HS-5 (cell line): ENCODE measurements around the gene SPAAR.

Experiments used
- DNase-seq: peaks from one replicate; pipeline ENCODE4 v3.0.0-alpha.2; 2012; ENCODE audit warnings: low read depth

Gene SPAAR

DNA sequence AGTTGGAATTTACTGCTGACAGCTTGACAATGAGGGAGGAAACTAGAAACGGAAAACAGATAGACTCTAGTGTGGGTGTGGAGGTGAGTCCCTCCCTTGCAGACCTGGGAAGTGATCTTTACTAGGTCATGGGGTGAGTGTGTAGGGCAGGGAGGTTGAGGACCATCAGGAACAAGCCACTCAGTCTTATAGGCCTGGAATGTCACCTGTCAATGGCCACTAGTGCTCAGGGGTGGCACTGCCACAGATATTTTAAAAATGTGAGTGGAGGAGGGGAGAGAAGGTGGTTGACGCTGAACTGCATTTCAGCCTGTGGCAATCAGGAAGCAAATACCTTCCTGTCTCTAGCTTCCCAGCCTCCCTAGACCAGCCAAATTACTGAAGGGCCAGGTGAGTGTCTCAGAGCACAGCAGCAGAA lies 39.6 kb downstream of the SPAAR start:
- no peak for DNase-seq

DNA sequence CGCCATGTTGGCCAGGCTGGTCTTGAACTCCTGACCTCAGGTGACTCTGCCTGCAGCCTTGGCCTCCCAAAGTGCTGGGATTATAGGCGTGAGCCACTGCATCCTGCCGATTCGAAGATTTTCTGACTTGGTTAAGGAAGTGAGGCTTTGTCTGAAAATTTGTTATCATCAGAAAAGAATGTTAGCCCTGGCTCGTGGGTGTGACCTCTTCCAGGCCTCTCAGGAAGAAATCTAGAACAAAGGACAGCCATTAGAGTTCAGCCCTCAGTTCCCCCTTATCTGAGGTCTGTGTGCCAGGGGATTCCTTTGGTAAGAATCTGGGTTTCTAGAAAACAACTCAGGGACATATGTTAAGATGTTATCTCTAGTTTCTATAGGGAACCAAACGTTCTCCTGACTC lies 42.4 kb downstream of the SPAAR start:
- DNase-seq, result no peak

DNA sequence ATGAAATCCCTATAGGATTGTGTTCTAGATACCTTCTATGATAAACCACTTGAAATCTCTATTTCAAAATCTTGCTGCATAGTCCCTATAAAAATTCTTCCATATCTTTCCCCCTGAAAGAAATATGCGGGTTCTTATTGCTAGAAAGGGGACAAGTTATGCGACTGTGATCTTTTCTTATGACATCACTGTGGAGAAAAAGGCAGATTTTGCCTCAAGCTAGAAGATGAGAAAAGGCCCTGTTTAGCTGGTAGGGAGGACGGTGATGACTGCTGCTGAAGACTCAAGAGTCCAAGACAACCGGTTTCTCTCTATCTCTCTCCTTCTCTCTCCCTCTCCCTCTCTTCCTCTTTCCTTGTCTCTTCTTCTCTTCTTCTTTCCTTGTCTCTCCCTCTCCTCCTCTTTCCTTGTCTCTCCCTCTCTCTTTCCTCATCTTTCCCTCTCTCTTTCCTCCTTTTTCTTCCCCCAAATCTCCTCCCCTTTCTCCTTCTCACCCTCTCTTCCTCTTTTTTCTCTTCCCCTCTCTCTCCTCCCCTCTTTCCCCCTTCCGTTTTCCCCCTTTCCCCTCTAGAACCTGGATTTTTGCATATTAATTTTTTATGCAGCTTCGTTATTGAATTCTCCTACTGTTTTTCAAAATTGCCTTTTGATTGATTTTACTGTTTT lies 43.4 kb downstream of the SPAAR start:
- DNase-seq, result no peak

DNA sequence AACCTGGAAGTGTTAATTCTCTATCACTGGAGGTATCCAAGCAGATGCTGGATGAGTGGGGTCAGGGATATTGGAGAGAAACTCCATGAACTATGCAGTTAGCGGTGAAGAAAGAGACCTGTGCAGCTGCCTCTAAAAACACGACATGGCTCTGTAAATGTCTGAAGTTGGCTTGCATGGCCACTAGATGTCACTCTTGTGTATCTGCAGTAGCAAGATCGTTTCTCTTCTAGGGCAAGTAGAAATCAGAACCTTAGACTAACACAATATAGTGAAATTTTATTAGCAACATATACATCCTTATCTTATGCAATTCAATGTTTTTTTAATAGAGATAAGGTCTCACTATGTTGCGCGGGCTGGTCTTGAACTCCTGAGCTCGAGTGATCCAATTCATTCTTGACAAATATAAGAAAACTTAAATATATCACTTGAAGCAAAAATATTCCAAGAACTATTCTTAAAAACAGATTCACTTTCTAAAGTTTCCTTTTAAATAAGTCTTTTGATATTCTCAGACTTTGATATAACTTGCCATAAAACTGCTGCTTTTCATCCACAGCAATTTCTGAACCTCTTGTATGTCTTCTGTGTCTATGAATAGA lies 45.8 kb downstream of the SPAAR start:
- DNase-seq, result peak; percentile 56

DNA sequence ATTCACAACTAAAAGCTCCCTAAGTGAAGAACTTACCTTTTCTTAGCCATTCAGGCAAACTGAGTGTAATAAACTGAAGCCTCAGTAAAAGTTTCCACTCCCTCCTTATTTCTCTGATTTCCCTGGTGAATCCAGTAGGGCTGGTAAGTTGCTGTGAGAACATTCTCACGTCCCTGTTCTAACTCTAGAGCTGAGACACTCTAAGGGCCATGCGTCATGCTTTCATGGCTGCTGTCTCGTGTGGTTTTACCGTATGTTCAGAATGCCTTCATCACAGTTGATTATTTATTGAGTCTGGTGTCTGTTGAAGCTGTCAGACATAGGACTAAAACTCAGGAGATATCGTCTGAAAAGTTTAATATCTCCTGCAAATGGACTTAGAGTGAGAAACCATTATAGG lies 47.4 kb downstream of the SPAAR start:
- DNase-seq, result no peak

DNA sequence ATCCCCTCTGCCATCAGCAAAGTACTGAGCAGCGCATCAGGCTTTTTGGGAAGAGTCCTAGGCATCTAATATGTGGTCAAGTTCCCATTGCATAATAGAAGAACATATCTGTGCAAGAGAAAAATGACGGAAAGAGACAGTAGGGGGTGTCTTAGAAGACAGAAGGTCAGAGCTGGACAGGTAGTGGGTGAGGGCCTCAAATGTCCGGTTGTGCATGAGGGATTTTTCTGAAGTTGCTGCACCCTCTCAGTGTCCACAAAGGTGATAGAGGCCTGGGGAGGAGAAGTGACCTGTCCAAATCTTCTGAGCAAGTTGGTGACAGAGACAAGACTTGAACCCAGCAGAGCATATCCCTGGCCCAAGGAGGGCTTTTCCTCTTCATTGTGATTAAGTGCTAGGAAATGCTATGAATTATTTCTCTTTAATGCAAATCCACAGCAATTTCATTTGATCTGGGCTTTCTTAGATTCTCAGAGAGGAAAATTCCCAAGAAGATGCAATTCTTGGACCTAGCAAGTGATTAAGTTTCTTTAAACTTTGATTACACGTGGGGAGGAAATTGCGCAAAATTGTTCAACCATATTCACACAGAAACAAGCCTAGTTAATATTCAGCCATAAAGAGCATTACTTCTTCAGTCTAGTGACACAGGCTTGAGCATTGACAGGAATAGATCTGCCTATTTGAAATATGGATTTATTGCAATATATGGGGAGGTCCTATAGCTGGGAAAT lies 49.0 kb downstream of the SPAAR start, which contains the start of gene OR2S2:
TSS of gene OR2S2 (minus strand) at position 51 of the 734 bp plus-strand sequence. CDS start 56 bp downstream, outside the sequence.
- DNase-seq, result no peak

DNA sequence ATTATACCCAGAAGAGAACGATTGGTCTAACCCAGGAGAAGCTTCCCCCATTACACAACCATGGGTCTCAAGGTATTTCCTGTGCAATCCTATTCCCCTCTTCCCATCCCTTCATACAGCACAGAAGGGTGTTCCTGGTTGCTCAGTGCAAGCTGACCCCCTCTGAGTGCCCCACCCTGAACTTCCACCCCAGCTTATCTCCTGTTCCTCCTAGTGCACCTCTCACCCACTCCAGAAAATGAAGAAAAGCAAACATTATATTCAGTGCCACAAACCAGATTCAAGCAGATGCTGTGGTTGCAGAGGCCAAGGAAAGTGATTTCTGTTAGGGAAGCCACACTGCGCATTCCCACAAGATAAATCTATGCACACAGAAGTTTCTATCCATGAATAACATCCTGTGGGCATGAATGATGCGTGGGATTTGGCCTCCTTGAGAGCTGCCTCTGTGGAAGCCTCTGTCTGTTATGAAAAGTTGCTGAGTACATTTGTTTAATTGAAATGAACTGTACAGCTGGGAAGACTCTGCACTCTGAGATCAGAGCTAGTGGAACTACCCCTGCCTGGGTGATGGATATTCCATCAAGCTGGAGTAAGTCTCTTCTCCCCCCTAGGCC lies 50.9 kb downstream of the SPAAR start:
- DNase-seq, result no peak
